ENCODE results near the gene TMEM26. TPM values are rescaled to one million over a fixed set of nuclear protein-coding genes. Genes with fewer than 3 reads are reported as not detected.

The TMEM26 gene
- total and polyA plus RNA-seq, 3 donors from 2014 or later: 13.0 to 14.9 (median 13.6) TPM

- no peak for DNase-seq
- no peak for TF ChIP-seq POLR2A (IDR thresholded peaks at IDR 0.05)
- no peak for TF ChIP-seq CTCF (IDR thresholded peaks at IDR 0.05)
- Histone ChIP-seq H3K4me1 (no peaks in the 10 kb centered on the region), H3K9me3 (no peaks in the 10 kb centered on the region), H3K4me3 (no peak overlapping the region), H3K27ac (no peak overlapping the region), H3K36me3 (ENCODE audit: low read depth, missing control alignments) (no peaks in the 10 kb centered on the region), H3K27me3 (no peaks in the 10 kb centered on the region)
- 89% methylated on average over 5 of the region's 5 CpGs for WGBS, 2 donors
- intact Hi-C loops (cut with DNase I; ENCODE audit: low total_unique reads): no loop called here
Observed at GRCh38 chr10:61448841-61449600, 4.2 kb downstream of the TMEM26 start.

DNA sequence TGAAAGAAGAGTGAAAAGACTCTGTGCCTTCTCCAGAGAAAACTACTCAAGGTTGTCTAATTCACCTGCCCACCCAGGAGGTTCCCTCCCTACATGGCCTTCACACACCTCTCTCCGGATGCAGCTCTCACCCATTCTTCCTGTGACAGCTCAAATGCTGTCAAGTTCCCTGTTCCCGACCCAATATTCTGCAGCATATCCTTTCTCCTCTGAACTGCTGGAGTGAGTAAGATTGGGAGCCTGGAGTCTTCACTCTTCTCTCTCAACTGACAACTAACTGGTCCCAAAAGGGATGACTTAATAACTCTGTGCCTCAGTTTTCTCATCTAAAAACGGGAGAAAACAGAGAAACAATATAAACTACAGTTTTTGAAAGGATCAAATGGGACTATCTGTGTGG, 5.1 kb downstream of the TMEM26 start:
- H3K36me3 ChIP-seq (ENCODE audit: low read depth, missing control alignments): no peaks in the 10 kb centered on the region
- H3K9me3 ChIP-seq: no peaks in the 10 kb centered on the region
- H3K4me3 ChIP-seq: no peak overlapping the region
- H3K27me3 ChIP-seq: no peaks in the 10 kb centered on the region
- DNase-seq: no peak
- TF ChIP-seq CTCF (IDR thresholded peaks at IDR 0.05) (no peak), POLR2A (IDR thresholded peaks at IDR 0.05) (no peak)
- H3K27ac ChIP-seq: no peak overlapping the region
- H3K4me1 ChIP-seq: no peaks in the 10 kb centered on the region
- intact Hi-C loops (cut with DNase I; ENCODE audit: low total_unique reads): no loop called here
- 87 to 88% methylated on average over 3 of the region's 3 CpGs for WGBS, 2 donors

GRCh38 chr10:61439058-61439609, 14.0 kb downstream of the TMEM26 start:
- intact Hi-C loops (cut with DNase I; ENCODE audit: low total_unique reads): no loop called here
- no peak for TF ChIP-seq CTCF (IDR thresholded peaks at IDR 0.05)
- TF ChIP-seq POLR2A (IDR thresholded peaks at IDR 0.05): no peak

DNA sequence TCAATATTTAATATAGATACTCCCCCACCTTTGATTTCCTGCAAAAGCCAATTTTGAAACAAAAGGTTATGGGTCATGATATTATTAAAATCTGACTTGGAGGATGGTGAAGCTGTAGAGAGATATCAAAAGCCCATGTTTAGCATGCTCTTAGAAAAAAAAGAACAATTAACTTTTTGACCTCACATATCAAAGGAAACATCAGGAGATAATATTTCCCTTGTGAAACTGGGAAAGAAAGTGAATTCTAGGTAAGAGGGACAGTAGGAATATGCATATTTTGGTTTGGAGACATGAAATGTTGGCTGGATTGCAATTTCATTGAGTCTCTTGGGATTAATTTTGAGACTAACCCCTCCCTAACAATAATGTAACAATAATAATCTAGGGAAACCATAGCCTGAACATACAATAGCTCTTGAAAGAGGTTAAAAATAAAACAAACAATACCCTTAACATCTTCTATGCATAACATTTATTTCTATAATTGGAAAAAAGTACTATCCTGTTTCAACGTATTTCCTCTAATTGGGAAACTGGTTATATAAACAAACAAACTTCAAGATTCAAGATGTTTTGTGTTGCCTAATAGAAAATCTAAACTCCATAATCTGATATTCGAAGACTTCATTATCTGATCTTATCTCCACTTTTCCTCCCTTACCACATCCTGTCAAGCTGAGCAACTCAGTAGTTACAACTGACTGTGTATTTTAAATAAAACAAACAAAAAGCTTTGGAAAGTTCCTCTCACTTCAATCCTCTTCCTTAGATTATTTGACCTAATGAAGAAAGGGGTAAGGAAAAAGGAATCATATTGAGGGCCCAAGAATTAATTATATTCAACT, 14.8 kb downstream of the TMEM26 start:
- H3K9me3 ChIP-seq: no peaks in the 10 kb centered on the region
- WGBS, 2 donors: 37 to 41% methylated on average over 2 of the region's 2 CpGs

More at GRCh38 chr10:61439058-61439609, 14.0 kb downstream of the TMEM26 start:
- Histone ChIP-seq H3K27ac (no peak overlapping the region), H3K4me1 (no peaks in the 10 kb centered on the region), H3K36me3 (ENCODE audit: low read depth, missing control alignments) (no peaks in the 10 kb centered on the region), H3K4me3 (no peak overlapping the region), H3K9me3 (no peaks in the 10 kb centered on the region), H3K27me3 (no peaks in the 10 kb centered on the region)
- WGBS, 2 donors: 52 to 58% methylated on average over 4 of the region's 4 CpGs
- no peak for DNase-seq

More for the DNA sequence above, 14.8 kb downstream of the TMEM26 start:
- TF ChIP-seq POLR2A (IDR thresholded peaks at IDR 0.05): no peak
- no peak for TF ChIP-seq CTCF (IDR thresholded peaks at IDR 0.05)
- Histone ChIP-seq H3K4me1 (no peaks in the 10 kb centered on the region), H3K27me3 (no peaks in the 10 kb centered on the region), H3K27ac (no peak overlapping the region), H3K36me3 (ENCODE audit: low read depth, missing control alignments) (no peaks in the 10 kb centered on the region), H3K4me3 (no peak overlapping the region)
- intact Hi-C loops (cut with DNase I; ENCODE audit: low total_unique reads): no loop called here
- no peak for DNase-seq
